ENCODE results near the gene DOK4. TPM values are rescaled to one million over a fixed set of nuclear protein-coding genes. Genes with fewer than 3 reads are reported as not detected.
A peak's percentile ranks its signal among the peaks of the same experiment; 100 is the strongest.

The DOK4 gene
- total and polyA plus RNA-seq, 4 donors: 26.4 to 54.1 (median 40.0) TPM

DNA sequence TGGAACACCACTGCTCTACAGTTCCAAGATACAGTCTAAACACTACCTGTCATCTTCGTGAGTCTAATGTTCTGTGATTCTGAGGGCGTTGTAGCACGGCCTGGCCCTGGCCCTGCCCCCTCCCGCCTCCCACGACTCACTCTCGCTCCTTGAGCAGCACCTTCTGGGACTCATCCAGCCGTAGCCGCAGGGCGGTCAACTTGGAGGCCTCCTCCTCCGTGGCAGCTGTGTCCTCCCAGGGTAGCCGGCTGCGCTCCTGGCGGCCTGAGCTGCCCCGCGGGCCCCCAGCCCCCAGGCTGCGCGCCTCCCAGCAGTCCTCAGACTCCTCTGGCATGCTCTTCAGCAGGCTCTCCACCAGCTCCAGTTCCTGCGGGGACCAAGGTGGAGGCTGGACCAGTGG, 39.5 kb upstream of the DOK4 start:
- no peak overlapping the region for H3K27ac ChIP-seq (ENCODE audit: low read depth in 1 of 2, low read length in 2 of 2)
- no peak overlapping the region for H3K4me3 ChIP-seq (ENCODE audit: low read length in 2 of 2)
- no peak for DNase-seq
- H3K27me3 ChIP-seq (ENCODE audit: control insufficient read depth in 1 of 2, insufficient read depth in 2 of 2, low read length in 1 of 2): no peaks in the 10 kb centered on the region
- no peaks in the 10 kb centered on the region for H3K9me3 ChIP-seq (ENCODE audit: control insufficient read depth, low read length)
- 88 to 89% methylated on average over 18 of the region's 18 CpGs for WGBS, 2 donors
- no peak for ATAC-seq (ENCODE audit: low FRiP score)
- intact Hi-C loops (cut with DNase I): no loop called here
- H3K4me1 ChIP-seq (ENCODE audit: control insufficient read depth in 1 of 2, insufficient read depth in 2 of 2, low read length in 2 of 2): no peaks in the 10 kb centered on the region
- H3K36me3 ChIP-seq (ENCODE audit: control insufficient read depth in 1 of 2, insufficient read depth in 2 of 2, low read length in 1 of 2): no peaks in the 10 kb centered on the region

DNA sequence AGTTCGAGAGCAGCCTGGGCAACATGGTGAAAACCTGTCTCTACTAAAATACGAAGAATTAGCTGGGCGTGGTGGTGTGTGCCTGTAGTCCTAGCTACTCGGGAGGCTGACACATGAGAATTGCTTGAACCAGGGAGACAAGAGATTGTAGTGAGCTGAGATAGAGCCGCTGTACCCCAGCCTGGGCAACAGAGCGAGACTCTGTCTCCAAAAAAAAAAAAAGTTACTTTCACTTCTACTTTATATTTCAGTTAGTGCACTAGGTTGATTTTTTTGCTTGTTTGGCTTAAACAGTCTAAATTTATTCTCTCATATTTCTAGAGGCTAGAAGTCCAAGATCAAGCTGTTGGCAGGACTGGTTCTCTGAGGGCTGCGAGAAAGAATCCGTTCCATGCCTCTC, 36.7 kb upstream of the DOK4 start:
- WGBS, 2 donors: 50 to 51% methylated on average over 8 of the region's 8 CpGs
- Histone ChIP-seq H3K4me1 (ENCODE audit: control insufficient read depth in 1 of 2, insufficient read depth in 2 of 2, low read length in 2 of 2) (no peaks in the 10 kb centered on the region), H3K36me3 (ENCODE audit: control insufficient read depth in 1 of 2, insufficient read depth in 2 of 2, low read length in 1 of 2) (no peaks in the 10 kb centered on the region), H3K27ac (ENCODE audit: low read depth in 1 of 2, low read length in 2 of 2) (no peak overlapping the region), H3K9me3 (ENCODE audit: control insufficient read depth, low read length) (no peaks in the 10 kb centered on the region), H3K4me3 (ENCODE audit: low read length in 2 of 2) (no peak overlapping the region), H3K27me3 (ENCODE audit: control insufficient read depth in 1 of 2, insufficient read depth in 2 of 2, low read length in 1 of 2) (no peaks in the 10 kb centered on the region)
- ATAC-seq (ENCODE audit: low FRiP score) (no peak), DNase-seq (no peak)
- intact Hi-C loops (cut with DNase I): loop anchor here in 1 of 2 donors (5.0 kb wide), 1 partner anchor 221 kb away; no protein-coding TSS in a partner anchor

- intact Hi-C loops (cut with DNase I): loop anchor here (2.0 to 5.0 kb wide), 4 partner anchors 57 to 218 kb away; partner anchors contain the start of gene POLR2C (in 2 of the 2)
- Histone ChIP-seq H3K27me3 (ENCODE audit: control insufficient read depth in 1 of 2, insufficient read depth in 2 of 2, low read length in 1 of 2) (no peaks in the 10 kb centered on the region), H3K4me3 (ENCODE audit: low read length in 2 of 2) (no peak overlapping the region), H3K4me1 (ENCODE audit: control insufficient read depth in 1 of 2, insufficient read depth in 2 of 2, low read length in 2 of 2) (no peaks in the 10 kb centered on the region), H3K27ac (ENCODE audit: low read depth in 1 of 2, low read length in 2 of 2) (no peak overlapping the region), H3K9me3 (ENCODE audit: control insufficient read depth, low read length) (no peaks in the 10 kb centered on the region), H3K36me3 (ENCODE audit: control insufficient read depth in 1 of 2, insufficient read depth in 2 of 2, low read length in 1 of 2) (no peaks in the 10 kb centered on the region)
- ATAC-seq (ENCODE audit: low FRiP score) (peak; percentile 77), DNase-seq (peak; percentile 80 to 94)
- 41% methylated on average over 10 of the region's 10 CpGs for WGBS, 2 donors
Measured at GRCh38 chr16:57519796-57520360, 33.6 kb upstream of the DOK4 start.

GRCh38 chr16:57518922-57519321, 32.6 kb upstream of the DOK4 start:
- Histone ChIP-seq H3K9me3 (ENCODE audit: control insufficient read depth, low read length) (no peaks in the 10 kb centered on the region), H3K27me3 (ENCODE audit: control insufficient read depth in 1 of 2, insufficient read depth in 2 of 2, low read length in 1 of 2) (no peaks in the 10 kb centered on the region), H3K36me3 (ENCODE audit: control insufficient read depth in 1 of 2, insufficient read depth in 2 of 2, low read length in 1 of 2) (no peaks in the 10 kb centered on the region), H3K27ac (ENCODE audit: low read depth in 1 of 2, low read length in 2 of 2) (no peak overlapping the region), H3K4me1 (ENCODE audit: control insufficient read depth in 1 of 2, insufficient read depth in 2 of 2, low read length in 2 of 2) (no peaks in the 10 kb centered on the region), H3K4me3 (ENCODE audit: low read length in 2 of 2) (no peak overlapping the region)
- intact Hi-C loops (cut with DNase I): loop anchor here (2.0 to 5.0 kb wide), 3 partner anchors 56 to 77 kb away; partner anchors contain the start of gene POLR2C (in 2 of the 2)
- no peak for ATAC-seq (ENCODE audit: low FRiP score)
- DNase-seq: no peak
- WGBS, 2 donors: 89 to 94% methylated on average over 6 of the region's 6 CpGs

DNA sequence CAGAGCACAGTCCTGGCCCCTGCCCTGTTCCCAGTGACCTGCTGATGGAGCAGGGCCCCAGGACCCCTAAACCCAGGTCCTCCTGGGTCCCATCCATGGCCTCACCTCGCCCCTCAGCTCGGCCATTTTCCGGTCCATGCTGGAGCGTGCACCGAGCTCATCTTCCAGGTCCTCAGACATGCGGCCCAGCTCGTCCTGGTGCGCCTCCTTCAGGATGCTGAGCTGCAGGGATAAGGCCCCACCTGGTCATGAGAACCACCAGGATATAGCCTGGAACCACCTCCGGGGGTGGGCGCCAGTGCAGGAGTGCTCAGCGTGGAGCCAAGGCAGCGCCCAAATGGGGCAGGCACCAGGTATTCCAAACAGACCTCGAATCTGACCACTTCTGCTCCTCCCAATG, 32.2 kb upstream of the DOK4 start:
- Histone ChIP-seq H3K4me1 (ENCODE audit: control insufficient read depth in 1 of 2, insufficient read depth in 2 of 2, low read length in 2 of 2) (no peaks in the 10 kb centered on the region), H3K27ac (ENCODE audit: low read depth in 1 of 2, low read length in 2 of 2) (no peak overlapping the region), H3K9me3 (ENCODE audit: control insufficient read depth, low read length) (no peaks in the 10 kb centered on the region), H3K4me3 (ENCODE audit: low read length in 2 of 2) (no peak overlapping the region), H3K27me3 (ENCODE audit: control insufficient read depth in 1 of 2, insufficient read depth in 2 of 2, low read length in 1 of 2) (no peaks in the 10 kb centered on the region), H3K36me3 (ENCODE audit: control insufficient read depth in 1 of 2, insufficient read depth in 2 of 2, low read length in 1 of 2) (no peaks in the 10 kb centered on the region)
- intact Hi-C loops (cut with DNase I): loop anchor here (2.0 to 5.0 kb wide), 3 partner anchors 56 to 76 kb away; partner anchors contain the start of gene POLR2C (in 2 of the 2)
- 91 to 95% methylated on average over 13 of the region's 13 CpGs for WGBS, 2 donors
- ATAC-seq (ENCODE audit: low FRiP score) (no peak), DNase-seq (no peak)

GRCh38 chr16:57517397-57518367, 31.4 kb upstream of the DOK4 start:
- Histone ChIP-seq H3K27me3 (ENCODE audit: control insufficient read depth in 1 of 2, insufficient read depth in 2 of 2, low read length in 1 of 2) (no peaks in the 10 kb centered on the region), H3K36me3 (ENCODE audit: control insufficient read depth in 1 of 2, insufficient read depth in 2 of 2, low read length in 1 of 2) (no peaks in the 10 kb centered on the region), H3K4me1 (ENCODE audit: control insufficient read depth in 1 of 2, insufficient read depth in 2 of 2, low read length in 2 of 2) (no peaks in the 10 kb centered on the region), H3K9me3 (ENCODE audit: control insufficient read depth, low read length) (no peaks in the 10 kb centered on the region), H3K4me3 (ENCODE audit: low read length in 2 of 2) (no peak overlapping the region), H3K27ac (ENCODE audit: low read depth in 1 of 2, low read length in 2 of 2) (no peak overlapping the region)
- ATAC-seq (ENCODE audit: low FRiP score): no peak
- intact Hi-C loops (cut with DNase I): loop anchor here (2.0 to 5.0 kb wide), 3 partner anchors 55 to 75 kb away; partner anchors contain the start of gene POLR2C (in 2 of the 2)
- no peak for DNase-seq
- WGBS, 2 donors: 95% methylated on average over 31 of the region's 31 CpGs

DNA sequence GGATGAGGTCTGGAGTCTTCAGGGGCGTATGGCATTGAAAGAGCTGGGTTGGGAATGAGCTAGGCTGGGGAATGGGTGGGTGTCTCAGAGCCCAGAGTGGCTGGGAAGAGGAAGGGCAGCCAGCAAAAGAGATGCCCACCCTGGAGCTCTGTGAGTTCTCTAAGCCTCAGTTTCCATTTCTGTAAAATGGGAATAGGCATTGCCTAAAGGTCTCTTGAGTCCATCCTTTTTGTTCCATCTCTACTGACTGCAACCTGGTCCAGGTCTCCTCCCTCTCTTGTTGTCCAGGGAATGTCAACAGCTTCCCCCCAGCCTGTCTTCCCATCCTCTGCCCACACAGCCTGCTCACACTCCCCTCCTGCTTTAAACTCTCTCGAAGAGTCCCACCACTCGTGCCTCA, 30.5 kb upstream of the DOK4 start:
- 85 to 92% methylated on average over 3 of the region's 3 CpGs for WGBS, 2 donors
- no peak for DNase-seq
- no peaks in the 10 kb centered on the region for H3K4me1 ChIP-seq (ENCODE audit: control insufficient read depth in 1 of 2, insufficient read depth in 2 of 2, low read length in 2 of 2)
- no peak overlapping the region for H3K4me3 ChIP-seq (ENCODE audit: low read length in 2 of 2)
- H3K27ac ChIP-seq (ENCODE audit: low read depth in 1 of 2, low read length in 2 of 2): no peak overlapping the region
- H3K36me3 ChIP-seq (ENCODE audit: control insufficient read depth in 1 of 2, insufficient read depth in 2 of 2, low read length in 1 of 2): no peaks in the 10 kb centered on the region
- H3K27me3 ChIP-seq (ENCODE audit: control insufficient read depth in 1 of 2, insufficient read depth in 2 of 2, low read length in 1 of 2): no peaks in the 10 kb centered on the region
- ATAC-seq (ENCODE audit: low FRiP score): no peak
- no peaks in the 10 kb centered on the region for H3K9me3 ChIP-seq (ENCODE audit: control insufficient read depth, low read length)
- intact Hi-C loops (cut with DNase I): loop anchor here (5.0 kb wide), 2 partner anchors 54 to 74 kb away; partner anchors contain the start of gene POLR2C (in 1 of the 2)

GRCh38 chr16:57516176-57516725, 30.0 kb upstream of the DOK4 start:
- ATAC-seq (ENCODE audit: low FRiP score): no peak
- H3K36me3 ChIP-seq (ENCODE audit: control insufficient read depth in 1 of 2, insufficient read depth in 2 of 2, low read length in 1 of 2): no peaks in the 10 kb centered on the region

More at GRCh38 chr16:57516176-57516725, 30.0 kb upstream of the DOK4 start:
- H3K4me1 ChIP-seq (ENCODE audit: control insufficient read depth in 1 of 2, insufficient read depth in 2 of 2, low read length in 2 of 2): no peaks in the 10 kb centered on the region
- no peak overlapping the region for H3K4me3 ChIP-seq (ENCODE audit: low read length in 2 of 2)
- H3K27me3 ChIP-seq (ENCODE audit: control insufficient read depth in 1 of 2, insufficient read depth in 2 of 2, low read length in 1 of 2): no peaks in the 10 kb centered on the region
- H3K27ac ChIP-seq (ENCODE audit: low read depth in 1 of 2, low read length in 2 of 2): no peak overlapping the region
- DNase-seq: no peak
- intact Hi-C loops (cut with DNase I): loop anchor here (5.0 kb wide), 2 partner anchors 54 to 74 kb away; partner anchors contain the start of gene POLR2C (in 1 of the 2)
- H3K9me3 ChIP-seq (ENCODE audit: control insufficient read depth, low read length): no peaks in the 10 kb centered on the region
- WGBS, 2 donors: 83 to 84% methylated on average over 10 of the region's 10 CpGs

Measured in aorta (tissue), 5 donors.